Astrocyte (in vitro differentiated cells and primary cell): ENCODE measurements around the gene CPEB4. TPM values are rescaled to one million over a fixed set of nuclear protein-coding genes. Genes with fewer than 3 reads are reported as not detected.

Experiments used
- DNase-seq: peaks from one replicate; pipeline ENCODE4 v3.0.0-alpha.2; 2010; ENCODE audit warnings: low read depth
- FAIRE-seq: peaks from 2 replicates; lab custom pipeline; 2011; peaks lifted over from hg19 to GRCh38; lab: Jason Lieb, UNC
- H2AFZ ChIP-seq: 2 replicates; pipeline ENCODE4 v1.6.0; 2012; ENCODE audit warnings: low read depth, low read length, inconsistent platforms
- H3K27ac ChIP-seq: 2 replicates; pipeline ENCODE4 v1.5.1; 2011; ENCODE audit warnings: low read depth, low read length, inconsistent platforms
- H3K27me3 ChIP-seq: 2 replicates; pipeline ENCODE4 v1.6.0; 2011; ENCODE audit warnings: low read length, inconsistent platforms; ENCODE audit not compliant: insufficient read depth
- H3K36me3 ChIP-seq: 2 replicates; pipeline ENCODE4 v1.5.1; 2011; ENCODE audit warnings: low read length, inconsistent platforms; ENCODE audit not compliant: insufficient read depth
- H3K4me1 ChIP-seq: 2 replicates; pipeline ENCODE4 v1.5.1; 2011; ENCODE audit warnings: low read length, inconsistent platforms; ENCODE audit not compliant: insufficient read depth
- H3K4me2 ChIP-seq: 2 replicates; pipeline ENCODE4 v1.6.0; 2012; ENCODE audit warnings: low read length, inconsistent platforms
- H3K4me3 ChIP-seq: 2 replicates; pipeline ENCODE4 v1.5.1; 2011; ENCODE audit warnings: low read depth, mild to moderate bottlenecking, low read length, inconsistent platforms; ENCODE audit not compliant: insufficient read depth
- H3K79me2 ChIP-seq: 2 replicates; pipeline ENCODE4 v1.6.0; 2012; ENCODE audit warnings: mild to moderate bottlenecking, low read length, inconsistent platforms; ENCODE audit not compliant: insufficient read depth
- H3K9ac ChIP-seq: 2 replicates; pipeline ENCODE4 v1.6.0; 2012; ENCODE audit warnings: mild to moderate bottlenecking, low read length, inconsistent platforms
- H3K9me3 ChIP-seq: 2 replicates; pipeline ENCODE4 v1.5.1; 2012; ENCODE audit warnings: low read depth, mild to moderate bottlenecking, low read length, inconsistent platforms; ENCODE audit not compliant: insufficient read depth
- H4K20me1 ChIP-seq: 2 replicates; pipeline ENCODE4 v1.6.0; 2012; ENCODE audit warnings: low read length, inconsistent platforms; ENCODE audit not compliant: insufficient read depth
- H3K27ac Mint-ChIP-seq: one replicate; pipeline ENCODE4 v1.8.0; 2021; ENCODE audit warnings: mild to moderate bottlenecking, mixed read lengths; ENCODE audit not compliant: unreplicated experiment
- H3K27me3 Mint-ChIP-seq: one replicate; pipeline ENCODE4 v1.8.0; 2021; ENCODE audit warnings: low read depth, mixed read lengths; ENCODE audit not compliant: unreplicated experiment
- H3K36me3 Mint-ChIP-seq: one replicate; pipeline ENCODE4 v1.8.0; 2021; ENCODE audit warnings: low read depth, mixed read lengths; ENCODE audit not compliant: unreplicated experiment
- H3K4me1 Mint-ChIP-seq: one replicate; pipeline ENCODE4 v1.8.0; 2021; ENCODE audit warnings: low read depth, mixed read lengths; ENCODE audit not compliant: unreplicated experiment
- H3K4me3 Mint-ChIP-seq: one replicate; pipeline ENCODE4 v1.8.0; 2021; ENCODE audit warnings: mild to moderate bottlenecking, moderate library complexity, mixed read lengths; ENCODE audit not compliant: unreplicated experiment
- H3K9me3 Mint-ChIP-seq: one replicate; pipeline ENCODE4 v1.8.0; 2021; ENCODE audit warnings: mild to moderate bottlenecking, mixed read lengths; ENCODE audit not compliant: unreplicated experiment
- CTCF ChIP-seq: IDR thresholded peaks from 2 replicates; pipeline ENCODE4 v1.5.1; 2011; ENCODE audit warnings: low read depth, mild to moderate bottlenecking, inconsistent platforms, low read length, moderate library complexity; ENCODE audit not compliant: insufficient read depth
- EZH2 ChIP-seq: IDR thresholded peaks from 2 replicates; pipeline ENCODE4 v1.6.1; 2012; ENCODE audit warnings: mild to moderate bottlenecking, low read length, inconsistent platforms; ENCODE audit not compliant: insufficient read depth
- total RNA-seq: library from RNA; stranded (reverse); gene quantifications from 2 replicates; pipeline ENCODE4 v1.2.1, GENCODE V29; 2021

The CPEB4 gene
- total RNA-seq, 1 donor from 2014 or later, result 37.2 TPM

GRCh38 chr5:173858021-173858669 is 30.0 kb upstream of the CPEB4 start:
- Histone ChIP-seq H4K20me1 (no peaks in the 10 kb centered on the region), H3K9me3 (no peaks in the 10 kb centered on the region), H2AFZ (no peak overlapping the region), H3K27me3 (no peaks in the 10 kb centered on the region), H3K27ac (no peak overlapping the region), H3K79me2 (no peaks in the 10 kb centered on the region), H3K4me3 (no peak overlapping the region), H3K9ac (no peak overlapping the region), H3K36me3 (no peaks in the 10 kb centered on the region), H3K4me2 (no peak overlapping the region), H3K4me1 (peaks cover 5% of the 10 kb centered on the region)
- Mint-ChIP-seq H3K36me3 (no peaks in the 10 kb centered on the region), H3K9me3 (peaks cover 2% of the 10 kb centered on the region), H3K4me1 (peaks cover 25% of the 10 kb centered on the region), H3K27ac (no peak overlapping the region), H3K4me3 (no peak overlapping the region), H3K27me3 (peaks cover 7% of the 10 kb centered on the region)
- DNase-seq, result no peak
- no peak for FAIRE-seq
- TF ChIP-seq CTCF (no peak), EZH2 (no peak)

GRCh38 chr5:173858670-173859407 is 29.3 kb upstream of the CPEB4 start:
- H3K4me3 Mint-ChIP-seq, result no peak overlapping the region

More at GRCh38 chr5:173858670-173859407, 29.3 kb upstream of the CPEB4 start:
- Histone ChIP-seq H3K4me2 (no peak overlapping the region), H3K9me3 (no peaks in the 10 kb centered on the region), H3K4me3 (no peak overlapping the region), H3K27ac (no peak overlapping the region), H3K9ac (no peak overlapping the region), H2AFZ (no peak overlapping the region), H4K20me1 (no peaks in the 10 kb centered on the region), H3K4me1 (peaks cover 5% of the 10 kb centered on the region), H3K79me2 (no peaks in the 10 kb centered on the region), H3K36me3 (no peaks in the 10 kb centered on the region), H3K27me3 (no peaks in the 10 kb centered on the region)
- Mint-ChIP-seq H3K27ac (no peak overlapping the region), H3K9me3 (peaks cover 2% of the 10 kb centered on the region), H3K36me3 (no peaks in the 10 kb centered on the region), H3K27me3 (peaks cover 7% of the 10 kb centered on the region), H3K4me1 (peaks cover 25% of the 10 kb centered on the region)
- FAIRE-seq, result no peak
- TF ChIP-seq CTCF (no peak), EZH2 (no peak)
- no peak for DNase-seq
